Mesenchymal stem cell (in vitro differentiated cells and primary cell): ENCODE results near the gene ZNF134.

ENCODE experiments used
- DNase-seq: peaks from one replicate; pipeline ENCODE4 v3.0.0-alpha.2; 2013
- H2AFZ ChIP-seq: one replicate; pipeline ENCODE4 v1.6.1; 2013; ENCODE audit warnings: low read depth, mild to moderate bottlenecking, control low read depth, inconsistent platforms, low read length, moderate library complexity
- H2AK5ac ChIP-seq: 2 replicates; pipeline ENCODE4 v1.6.1; 2013; ENCODE audit warnings: low read length, moderate library complexity, mild to moderate bottlenecking, inconsistent platforms; ENCODE audit not compliant: severe bottlenecking
- H2BK120ac ChIP-seq: one replicate; pipeline ENCODE4 v1.6.1; 2013; ENCODE audit warnings: low read depth, mild to moderate bottlenecking, inconsistent platforms, low read length, moderate library complexity
- H2BK12ac ChIP-seq, 2 experiments: one replicate each; pipeline ENCODE4 v1.6.1; 2013; ENCODE audit warnings: inconsistent platforms in 2 of 2, low read length in 2 of 2, mild to moderate bottlenecking in 2 of 2, moderate library complexity in 2 of 2, control low read depth in 1 of 2
- H2BK15ac ChIP-seq: one replicate; pipeline ENCODE4 v1.6.1; 2013; ENCODE audit warnings: mild to moderate bottlenecking, low read depth, inconsistent platforms; ENCODE audit not compliant: poor library complexity, severe bottlenecking
- H2BK5ac ChIP-seq: 2 replicates; pipeline ENCODE4 v1.6.1; 2013; ENCODE audit warnings: low read depth, mild to moderate bottlenecking, low read length, control low read depth, inconsistent platforms; ENCODE audit not compliant: poor library complexity, severe bottlenecking
- H3K14ac ChIP-seq, 2 experiments: one replicate each; pipeline ENCODE4 v1.6.1; 2013; ENCODE audit warnings: inconsistent platforms in 2 of 2, low read length in 2 of 2, control low read depth in 1 of 2, mild to moderate bottlenecking in 1 of 2, moderate library complexity in 1 of 2
- H3K18ac ChIP-seq, 2 experiments: one replicate each; pipeline ENCODE4 v1.6.1; 2013; ENCODE audit warnings: inconsistent platforms in 2 of 2, low read length in 2 of 2, control low read depth in 1 of 2, low read depth in 1 of 2, mild to moderate bottlenecking in 1 of 2
- H3K23ac ChIP-seq, 2 experiments: one replicate each; pipeline ENCODE4 v1.6.1; 2013; ENCODE audit warnings: inconsistent platforms in 2 of 2, low read length in 2 of 2, mild to moderate bottlenecking in 2 of 2, moderate library complexity in 2 of 2, control low read depth in 1 of 2
- H3K27ac ChIP-seq: 2 replicates; pipeline ENCODE4 v1.5.1; 2013; ENCODE audit warnings: mild to moderate bottlenecking, moderate library complexity, low read length, control low read depth, inconsistent platforms; ENCODE audit not compliant: poor library complexity, severe bottlenecking
- H3K27me3 ChIP-seq, 2 experiments: 2 replicates each; pipeline versions ENCODE4 v1.6.1 to v1.7.0; 2013; ENCODE audit warnings: low read length in 2 of 2, mild to moderate bottlenecking in 2 of 2, moderate library complexity in 2 of 2, control low read depth in 1 of 2, inconsistent platforms in 1 of 2; ENCODE audit not compliant: control insufficient read depth in 1 of 2, insufficient read depth in 1 of 2
- H3K36me3 ChIP-seq, 2 experiments: 2 replicates each; pipeline versions ENCODE4 v1.6.1 to v1.7.0; 2013; ENCODE audit warnings: low read length in 2 of 2, control low read depth in 1 of 2, inconsistent platforms in 1 of 2, low read depth in 1 of 2, mild to moderate bottlenecking in 1 of 2; ENCODE audit not compliant: insufficient read depth in 2 of 2, control insufficient read depth in 1 of 2
- H3K4ac ChIP-seq, 2 experiments: one replicate each; pipeline ENCODE4 v1.6.1; 2013; ENCODE audit warnings: inconsistent platforms in 2 of 2, low read length in 2 of 2, mild to moderate bottlenecking in 2 of 2, moderate library complexity in 2 of 2, control low read depth in 1 of 2, low read depth in 1 of 2
- H3K4me1 ChIP-seq: 2 replicates; pipeline ENCODE4 v1.6.1; 2013; ENCODE audit warnings: low read depth, low read length, control low read depth; ENCODE audit not compliant: control insufficient read depth, insufficient read depth
- H3K4me2 ChIP-seq: 2 replicates; pipeline ENCODE4 v1.6.1; 2013; ENCODE audit warnings: low read length, mild to moderate bottlenecking, inconsistent platforms; ENCODE audit not compliant: poor library complexity, severe bottlenecking
- H3K4me3 ChIP-seq, 2 experiments: 2 replicates each; pipeline versions ENCODE4 v1.5.1 to v1.7.0; 2013; ENCODE audit warnings: low read length in 2 of 2, mild to moderate bottlenecking in 2 of 2, control low read depth in 1 of 2, low read depth in 1 of 2; ENCODE audit not compliant: insufficient read depth in 1 of 2
- H3K79me1 ChIP-seq: replicated peaks from 2 replicates; pipeline ENCODE4 v1.6.1; 2013; ENCODE audit warnings: mild to moderate bottlenecking, control low read depth, low read length, inconsistent platforms; ENCODE audit not compliant: poor library complexity, severe bottlenecking
- H3K9ac ChIP-seq: 2 replicates; pipeline ENCODE4 v1.7.0; 2013; ENCODE audit warnings: mild to moderate bottlenecking, low read length, moderate library complexity
- H3K9me3 ChIP-seq: 2 replicates; pipeline ENCODE4 v1.7.0; 2013; ENCODE audit warnings: mild to moderate bottlenecking, low read length; ENCODE audit not compliant: control insufficient read depth
- H4K8ac ChIP-seq: one replicate; pipeline ENCODE4 v1.6.1; 2013; ENCODE audit warnings: inconsistent platforms, mild to moderate bottlenecking, low read length, moderate library complexity
- H4K91ac ChIP-seq: one replicate; pipeline ENCODE4 v1.6.1; 2013; ENCODE audit warnings: mild to moderate bottlenecking, low read length, inconsistent platforms
- WGBS: methylation state at CpG from one replicate; pipeline ENCODE4 v1.1.7; 2013; ENCODE audit warnings: mixed read lengths; 5-methylcytosine and 5-hydroxymethylcytosine counted together

ZNF134 gene

GRCh38 chr19:57671124-57671895 lies 57.3 kb downstream of the ZNF134 start:
- Histone ChIP-seq H3K4me1 (no peaks in the 10 kb centered on the region), H2AFZ (no peak overlapping the region), H3K9me3 (no peaks in the 10 kb centered on the region), H4K8ac (no peak overlapping the region), H3K27me3 (no peaks in the 10 kb centered on the region), H3K79me1 (no peaks in the 10 kb centered on the region), H3K23ac (no peak overlapping the region), H2BK12ac (no peak overlapping the region), H4K91ac (no peak overlapping the region), H3K27ac (no peak overlapping the region), H3K4ac (no peak overlapping the region), H2BK5ac (no peak overlapping the region), H2BK15ac (no peak overlapping the region), H2AK5ac (no peak overlapping the region), H3K36me3 (no peaks in the 10 kb centered on the region), H3K4me2 (no peak overlapping the region), H2BK120ac (no peak overlapping the region), H3K14ac (no peak overlapping the region), H3K18ac (no peak overlapping the region), H3K4me3 (no peak overlapping the region), H3K9ac (no peak overlapping the region)
- 76% methylated on average over 7 of the region's 7 CpGs for WGBS
- no peak for DNase-seq

GRCh38 chr19:57672466-57672865 lies 58.4 kb downstream of the ZNF134 start:
- no peak overlapping the region for H2BK120ac ChIP-seq
- no peak overlapping the region for H3K27ac ChIP-seq
- no peak overlapping the region for H3K4me2 ChIP-seq
- H3K4ac ChIP-seq, result no peak overlapping the region
- no peaks in the 10 kb centered on the region for H3K27me3 ChIP-seq
- no peak overlapping the region for H3K23ac ChIP-seq
- H2BK5ac ChIP-seq, result no peak overlapping the region
- H3K14ac ChIP-seq, result no peak overlapping the region
- no peak overlapping the region for H4K8ac ChIP-seq
- no peak overlapping the region for H3K18ac ChIP-seq
- H3K79me1 ChIP-seq, result no peaks in the 10 kb centered on the region
- no peak for DNase-seq
- no peak overlapping the region for H2AK5ac ChIP-seq
- WGBS, result 88% methylated on average over 4 of the region's 4 CpGs
- H2BK12ac ChIP-seq, result no peak overlapping the region
- no peaks in the 10 kb centered on the region for H3K4me1 ChIP-seq
- no peak overlapping the region for H2BK15ac ChIP-seq
- no peak overlapping the region for H3K4me3 ChIP-seq
- H3K9ac ChIP-seq, result no peak overlapping the region
- no peak overlapping the region for H4K91ac ChIP-seq
- no peaks in the 10 kb centered on the region for H3K36me3 ChIP-seq
- H2AFZ ChIP-seq, result no peak overlapping the region
- no peaks in the 10 kb centered on the region for H3K9me3 ChIP-seq
